CD1c-positive myeloid dendritic cell (primary cell): ENCODE measurements around the gene TRIM46.

Source experiments
- DNase-seq: peaks from one replicate; pipeline ENCODE4 v3.0.0-alpha.2; 2016; ENCODE audit errors: extremely low spot score

Gene TRIM46, protein sequence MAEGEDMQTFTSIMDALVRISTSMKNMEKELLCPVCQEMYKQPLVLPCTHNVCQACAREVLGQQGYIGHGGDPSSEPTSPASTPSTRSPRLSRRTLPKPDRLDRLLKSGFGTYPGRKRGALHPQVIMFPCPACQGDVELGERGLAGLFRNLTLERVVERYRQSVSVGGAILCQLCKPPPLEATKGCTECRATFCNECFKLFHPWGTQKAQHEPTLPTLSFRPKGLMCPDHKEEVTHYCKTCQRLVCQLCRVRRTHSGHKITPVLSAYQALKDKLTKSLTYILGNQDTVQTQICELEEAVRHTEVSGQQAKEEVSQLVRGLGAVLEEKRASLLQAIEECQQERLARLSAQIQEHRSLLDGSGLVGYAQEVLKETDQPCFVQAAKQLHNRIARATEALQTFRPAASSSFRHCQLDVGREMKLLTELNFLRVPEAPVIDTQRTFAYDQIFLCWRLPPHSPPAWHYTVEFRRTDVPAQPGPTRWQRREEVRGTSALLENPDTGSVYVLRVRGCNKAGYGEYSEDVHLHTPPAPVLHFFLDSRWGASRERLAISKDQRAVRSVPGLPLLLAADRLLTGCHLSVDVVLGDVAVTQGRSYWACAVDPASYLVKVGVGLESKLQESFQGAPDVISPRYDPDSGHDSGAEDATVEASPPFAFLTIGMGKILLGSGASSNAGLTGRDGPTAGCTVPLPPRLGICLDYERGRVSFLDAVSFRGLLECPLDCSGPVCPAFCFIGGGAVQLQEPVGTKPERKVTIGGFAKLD

DNA sequence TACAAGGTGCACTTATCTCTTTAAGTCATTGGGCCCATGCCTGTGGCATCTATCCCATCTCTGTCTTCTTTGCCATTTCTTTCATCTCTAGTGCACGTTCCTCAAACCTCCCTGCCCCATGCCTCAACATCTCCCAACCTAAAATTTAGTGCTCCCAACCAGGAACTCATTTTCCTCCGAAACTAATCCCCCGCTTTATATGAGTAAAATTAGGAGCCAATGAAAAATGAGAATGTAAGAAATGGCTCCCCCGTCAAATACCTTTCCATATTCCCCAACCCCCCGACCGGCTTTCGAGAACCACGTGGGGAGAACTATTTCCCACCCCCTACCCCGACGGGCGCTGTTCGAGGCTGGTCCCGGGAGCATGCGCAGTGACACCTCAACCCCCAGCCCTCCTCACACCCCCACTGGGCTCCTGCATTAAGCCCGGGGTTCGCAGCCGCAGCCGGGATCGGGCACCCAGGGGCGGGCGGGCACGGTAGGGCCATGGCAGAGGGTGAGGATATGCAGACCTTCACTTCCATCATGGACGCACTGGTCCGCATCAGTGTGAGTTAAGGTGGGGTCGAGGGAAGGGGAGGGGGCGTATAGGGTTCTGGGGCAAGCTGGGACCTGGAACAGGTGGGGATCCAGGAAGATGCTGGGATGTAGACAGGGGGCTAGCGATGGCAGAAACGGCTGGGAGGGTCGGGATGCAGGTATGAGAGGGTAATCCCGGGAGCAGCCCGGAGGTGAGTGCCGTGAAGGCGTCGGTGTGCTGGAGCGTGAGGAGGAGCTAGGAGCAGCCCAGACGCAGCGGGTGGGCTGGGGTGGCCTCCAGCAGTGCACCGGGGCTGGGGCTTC lies at the start of gene TRIM46:
TRIM46 (plus strand) TSS at position 372 of the 846 bp plus-strand sequence; CDS start at position 490, 118 bp downstream.
- peak; percentile 24 for DNase-seq

DNA sequence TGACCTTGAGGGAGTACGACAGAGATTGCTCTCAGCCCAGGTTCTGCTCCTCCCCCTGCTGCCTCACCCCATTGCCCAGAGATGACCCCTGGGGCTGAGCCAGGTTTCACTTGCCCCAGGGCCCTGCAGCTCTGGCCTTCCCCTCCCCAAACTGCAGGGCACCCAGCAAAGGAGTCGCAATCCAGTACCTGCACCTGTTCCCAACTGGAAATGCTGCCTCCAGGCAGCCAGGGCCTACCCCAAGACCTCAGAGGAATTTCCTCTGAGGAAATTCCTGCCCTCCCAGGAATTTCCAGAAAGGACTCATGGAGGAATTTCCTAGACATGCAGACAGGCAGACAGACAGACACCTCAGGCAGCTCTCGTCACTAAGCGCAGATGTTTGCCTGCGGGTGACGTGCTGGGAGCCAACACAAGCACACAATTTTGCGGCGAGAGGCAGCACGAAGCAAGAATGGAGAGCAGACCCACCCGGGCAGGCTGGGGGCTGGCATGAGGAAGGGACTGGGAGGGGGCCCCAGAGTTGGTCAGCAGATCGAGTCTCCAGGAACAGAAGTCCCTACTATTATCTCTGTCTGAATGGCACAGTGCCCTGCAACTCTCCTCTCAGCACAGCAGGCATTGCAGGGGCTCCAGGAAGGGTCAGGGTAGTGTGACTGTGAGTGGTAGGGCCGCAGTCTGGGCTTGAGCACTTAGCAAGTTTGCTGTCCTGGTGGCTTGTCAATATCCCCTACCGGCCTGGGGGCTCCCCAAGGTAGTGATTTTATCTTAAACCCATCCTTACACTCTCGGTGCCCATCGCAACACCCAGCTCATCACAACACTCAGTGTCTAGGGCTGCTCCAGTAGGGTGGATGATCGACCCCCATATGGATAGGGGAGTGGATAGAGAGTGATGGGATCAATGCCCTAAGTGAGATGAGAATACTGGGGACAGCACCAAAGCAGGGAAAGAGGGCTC lies 48.9 kb upstream of the TRIM46 start:
- DNase-seq: no peak

DNA sequence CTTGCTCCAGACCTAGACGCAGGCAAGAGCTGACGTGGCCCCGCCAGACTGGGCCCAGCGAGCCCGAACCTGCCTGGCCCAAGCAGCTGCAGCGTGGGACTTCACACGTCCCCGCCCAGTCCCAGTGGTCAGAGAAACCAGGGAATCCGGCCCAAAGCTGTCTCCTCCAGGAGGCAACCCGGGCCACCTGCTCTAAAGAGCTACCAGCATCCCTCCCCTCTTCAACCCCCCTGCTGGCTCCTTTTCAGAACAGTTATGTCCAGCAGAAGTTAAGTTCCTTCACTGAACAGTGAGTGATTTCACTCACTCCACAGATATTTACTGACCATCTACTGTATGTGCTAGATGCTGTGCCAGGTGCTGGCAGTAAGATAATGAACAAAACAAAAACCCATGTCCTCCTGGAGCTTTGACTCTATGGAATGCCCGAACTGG lies 48.1 kb upstream of the TRIM46 start:
- no peak for DNase-seq

DNA sequence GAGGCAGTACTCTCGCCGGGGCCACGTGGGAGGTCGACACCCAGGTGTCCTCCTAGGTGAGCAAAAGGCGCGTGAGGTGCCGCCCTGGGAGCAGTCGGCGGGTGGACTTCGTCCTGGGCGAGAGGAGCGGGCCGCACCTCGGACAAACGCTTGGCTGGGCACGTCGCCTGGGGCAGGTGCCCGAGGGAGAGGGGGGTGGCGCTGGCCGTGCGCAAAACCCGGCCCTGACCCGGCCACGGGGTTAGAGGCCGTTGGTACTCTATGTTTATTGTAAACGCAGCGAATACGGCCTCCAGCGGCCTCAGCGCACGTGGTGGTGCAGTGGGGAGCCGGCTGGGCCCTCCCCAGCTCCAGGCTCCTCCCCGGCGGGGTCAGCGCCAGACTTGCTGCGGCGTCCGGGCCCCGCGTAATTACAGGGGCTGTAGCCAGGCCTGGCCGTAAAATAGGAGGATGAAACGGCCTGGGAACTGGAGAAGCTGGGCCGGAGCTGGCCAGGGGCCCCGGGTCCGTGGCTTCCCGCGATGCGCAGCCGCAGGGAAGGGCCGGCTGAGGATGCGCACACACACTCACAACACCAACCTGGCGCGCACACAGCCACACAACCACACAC lies 47.6 kb upstream of the TRIM46 start:
- DNase-seq: no peak

DNA sequence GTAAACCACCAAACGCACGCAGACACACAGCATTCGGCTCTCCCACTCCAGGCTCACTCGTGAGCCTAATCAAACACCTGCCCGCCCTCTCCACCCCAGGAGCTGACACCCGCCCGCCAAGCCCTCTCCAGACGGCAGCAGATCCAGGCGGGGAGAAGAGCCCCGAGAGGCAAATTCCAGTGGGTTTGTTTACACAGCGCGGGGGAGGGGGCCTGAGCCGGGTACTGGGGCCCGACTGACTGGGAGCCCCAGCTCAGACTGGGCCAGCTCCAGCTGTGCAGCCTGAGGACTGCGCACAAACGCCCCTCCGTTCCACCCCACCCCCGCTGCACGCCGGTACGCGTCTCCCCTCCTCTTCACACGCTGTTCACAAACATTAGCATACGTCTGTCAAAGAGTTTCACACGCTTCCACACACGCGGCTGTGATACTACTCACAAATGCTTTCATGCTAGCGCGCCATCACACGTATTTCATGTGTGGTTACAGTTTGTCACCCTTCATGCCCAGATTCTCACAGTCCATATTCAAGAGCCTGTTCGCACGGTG lies 47.0 kb upstream of the TRIM46 start:
- peak; percentile 57 for DNase-seq

DNA sequence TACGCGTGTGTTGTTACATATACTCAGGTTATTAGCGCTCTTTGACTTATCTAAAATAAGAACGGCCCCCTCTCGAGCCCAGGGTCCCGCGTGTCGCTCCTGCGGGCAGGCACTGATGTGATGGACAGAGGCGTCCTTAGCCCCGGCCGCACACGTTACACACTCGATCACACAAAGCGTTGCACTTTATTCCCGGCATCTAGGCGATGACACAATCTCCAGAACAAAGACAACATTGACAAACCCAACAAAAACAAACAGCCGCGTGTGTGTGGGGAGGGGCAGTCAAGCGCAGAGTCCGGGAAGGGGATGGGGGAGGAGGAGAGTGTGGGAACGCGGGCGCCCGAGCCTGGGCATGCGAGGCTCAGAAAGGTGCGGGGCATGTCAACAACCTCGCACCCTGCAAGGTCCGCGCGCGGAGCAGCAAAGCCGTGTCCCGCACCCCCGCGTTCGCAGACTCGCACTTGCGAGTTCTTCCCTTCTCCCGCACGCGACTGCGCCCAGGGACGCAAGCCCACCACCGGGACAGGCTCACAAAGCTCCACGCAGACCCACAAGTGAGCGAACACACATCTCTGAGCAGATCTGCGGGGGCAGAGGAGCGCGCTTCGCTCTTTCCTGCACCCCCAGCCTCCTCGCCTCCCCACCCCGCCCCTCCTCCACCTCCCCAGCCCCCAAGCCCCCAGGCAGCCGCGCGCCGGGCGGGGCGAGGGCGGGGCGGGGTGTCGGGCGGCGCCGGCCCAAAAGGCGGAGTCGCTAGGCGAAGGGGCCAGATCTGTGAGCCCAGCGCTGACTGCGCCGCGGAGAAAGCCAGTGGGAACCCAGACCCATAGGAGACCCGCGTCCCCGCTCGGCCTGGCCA lies 46.3 kb upstream of the TRIM46 start, which contains the start of gene EFNA1:
EFNA1 (plus strand) TSS at position 772 of the 862 bp plus-strand sequence. CDS start 102 bp downstream, outside the sequence.
- DNase-seq: peak; percentile 53

DNA sequence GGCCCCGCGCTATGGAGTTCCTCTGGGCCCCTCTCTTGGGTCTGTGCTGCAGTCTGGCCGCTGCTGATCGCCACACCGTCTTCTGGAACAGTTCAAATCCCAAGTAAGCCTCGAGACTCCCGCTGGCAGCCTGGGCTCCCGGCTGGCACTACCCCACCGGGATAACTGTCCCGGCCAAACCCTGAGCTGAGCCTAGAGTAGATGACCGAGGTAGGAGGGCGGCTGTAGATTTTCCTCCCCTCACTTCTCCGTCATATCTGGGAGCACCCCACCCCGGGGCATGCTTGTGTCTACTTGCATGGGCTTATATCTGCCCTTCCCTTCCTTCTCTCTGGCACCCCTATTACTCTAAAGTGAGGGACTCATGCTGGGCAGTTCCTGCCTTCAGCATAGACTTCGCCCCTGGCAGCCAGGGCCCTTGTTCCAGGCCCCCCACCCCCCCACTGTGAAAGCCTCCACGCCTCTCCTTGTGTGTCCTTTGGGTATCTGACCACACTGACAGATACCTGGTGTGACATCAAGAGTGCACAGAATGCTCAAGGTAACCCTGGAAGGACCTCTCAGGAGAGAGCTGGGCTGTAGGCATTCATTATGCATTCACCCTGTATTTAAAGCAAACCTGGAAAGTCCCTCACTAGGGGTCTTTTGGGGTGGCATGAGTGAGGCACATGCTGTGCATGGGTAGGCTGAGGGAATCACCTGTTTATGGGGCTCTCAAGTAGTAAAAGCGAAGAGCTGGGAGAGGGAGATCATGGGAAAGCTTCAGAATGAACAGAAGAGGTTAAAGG lies 45.5 kb upstream of the TRIM46 start:
- no peak for DNase-seq

DNA sequence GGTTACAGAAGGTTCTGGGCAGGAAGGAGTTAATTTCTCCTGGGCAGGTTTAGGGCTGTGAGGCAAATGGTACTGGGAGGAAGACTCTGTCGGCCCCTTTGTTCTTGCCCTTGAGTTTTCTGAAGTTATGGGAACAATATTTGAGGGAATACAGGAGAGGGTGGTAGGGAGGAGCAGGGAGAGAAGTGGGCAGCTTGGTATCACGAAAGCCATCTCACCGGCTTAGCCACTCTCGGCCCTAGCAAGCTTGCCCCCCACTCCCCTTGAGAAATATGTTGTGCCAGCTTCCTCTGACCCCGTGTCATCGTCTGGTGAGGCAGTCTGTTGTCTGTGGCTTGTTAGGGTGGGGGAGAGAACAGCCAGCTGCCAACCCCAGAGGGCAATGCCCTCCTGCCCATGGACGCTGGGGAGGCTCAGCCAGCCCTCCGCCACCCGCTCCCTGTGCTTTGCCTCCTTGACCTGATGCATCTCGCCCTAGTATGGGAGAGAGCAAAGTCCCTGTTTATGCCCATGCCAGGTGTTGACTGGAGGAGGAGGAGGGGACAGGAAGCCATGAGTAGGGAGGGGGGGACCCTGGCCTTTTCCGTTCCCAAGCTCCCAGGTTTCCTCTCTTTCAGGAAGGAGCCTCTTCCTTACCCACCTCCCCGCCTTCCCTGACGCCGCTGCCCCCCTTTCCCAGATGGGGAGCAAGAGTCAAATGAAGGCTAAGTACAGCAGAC lies 44.7 kb upstream of the TRIM46 start:
- DNase-seq: peak; percentile 33

DNA sequence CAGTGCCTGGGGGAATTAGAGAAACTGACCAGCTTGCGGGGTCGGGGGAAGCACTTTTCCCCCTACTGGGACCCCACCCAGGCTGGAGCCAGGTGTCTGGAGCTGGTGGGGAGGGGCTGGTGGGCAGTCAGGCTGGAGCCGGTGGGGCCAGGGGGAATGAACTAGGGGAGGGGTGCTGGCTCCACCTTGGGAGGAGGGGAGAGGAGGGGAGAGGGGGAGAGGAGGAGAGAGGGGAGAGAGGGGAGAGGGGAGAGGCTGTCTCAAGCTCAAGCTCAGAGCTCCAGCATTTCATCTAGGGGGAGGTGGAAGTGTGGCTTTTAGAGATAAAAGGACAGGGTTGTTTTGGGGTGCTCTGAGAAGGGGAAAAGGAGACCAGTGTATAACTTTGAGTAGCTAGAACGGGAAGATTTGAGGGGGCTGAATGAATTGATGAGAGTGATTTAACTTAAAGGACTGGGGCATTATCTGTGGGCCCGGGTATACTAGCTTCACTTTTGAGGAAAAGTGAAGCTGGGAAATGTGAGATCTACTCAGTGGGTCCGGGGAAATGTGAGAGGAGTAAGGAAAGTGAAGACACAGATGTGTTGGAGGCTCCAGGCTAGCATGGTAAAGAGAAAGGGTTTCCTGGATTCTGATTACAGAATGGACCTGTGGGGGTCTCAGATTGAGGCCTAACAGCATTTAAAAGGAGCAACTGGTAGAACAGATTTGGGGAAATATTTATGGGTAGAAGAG lies 43.2 kb upstream of the TRIM46 start:
- no peak for DNase-seq

DNA sequence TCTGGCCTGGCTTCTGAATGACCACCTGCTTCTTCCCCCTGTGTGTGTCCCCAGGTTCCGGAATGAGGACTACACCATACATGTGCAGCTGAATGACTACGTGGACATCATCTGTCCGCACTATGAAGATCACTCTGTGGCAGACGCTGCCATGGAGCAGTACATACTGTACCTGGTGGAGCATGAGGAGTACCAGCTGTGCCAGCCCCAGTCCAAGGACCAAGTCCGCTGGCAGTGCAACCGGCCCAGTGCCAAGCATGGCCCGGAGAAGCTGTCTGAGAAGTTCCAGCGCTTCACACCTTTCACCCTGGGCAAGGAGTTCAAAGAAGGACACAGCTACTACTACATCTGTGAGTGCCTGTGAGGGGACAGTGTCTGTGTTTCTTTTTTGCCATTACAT lies 42.4 kb upstream of the TRIM46 start:
- no peak for DNase-seq

DNA sequence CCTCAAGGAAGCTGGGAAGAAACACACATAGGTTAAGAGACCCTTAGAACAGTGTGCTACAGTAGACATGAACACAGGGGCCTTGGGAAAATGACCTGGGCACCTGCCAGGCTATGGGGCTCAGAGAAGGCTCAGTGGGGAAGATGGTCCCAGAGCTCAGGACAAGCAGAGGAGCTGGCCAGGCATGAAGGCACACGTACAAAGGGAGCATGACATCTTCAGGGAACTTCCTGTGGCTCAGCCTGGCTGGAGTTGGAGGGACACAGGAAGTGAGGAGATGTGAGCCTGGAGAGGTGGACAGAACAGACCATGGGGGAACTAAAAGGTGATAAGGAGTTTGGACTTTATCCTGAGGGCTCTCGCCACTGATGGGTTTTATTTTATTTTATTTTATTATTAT lies 41.8 kb upstream of the TRIM46 start:
- DNase-seq: no peak

DNA sequence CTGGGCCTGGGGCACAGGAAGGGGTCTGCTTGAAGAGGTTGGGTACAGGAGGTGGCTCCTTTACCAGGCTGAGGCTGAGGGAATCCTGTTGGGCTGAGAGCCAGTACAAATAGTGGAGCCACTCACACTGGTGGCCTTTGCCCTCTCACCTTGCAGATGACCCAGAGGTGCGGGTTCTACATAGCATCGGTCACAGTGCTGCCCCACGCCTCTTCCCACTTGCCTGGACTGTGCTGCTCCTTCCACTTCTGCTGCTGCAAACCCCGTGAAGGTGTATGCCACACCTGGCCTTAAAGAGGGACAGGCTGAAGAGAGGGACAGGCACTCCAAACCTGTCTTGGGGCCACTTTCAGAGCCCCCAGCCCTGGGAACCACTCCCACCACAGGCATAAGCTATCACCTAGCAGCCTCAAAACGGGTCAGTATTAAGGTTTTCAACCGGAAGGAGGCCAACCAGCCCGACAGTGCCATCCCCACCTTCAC lies 39.8 kb upstream of the TRIM46 start:
- no peak for DNase-seq

DNA sequence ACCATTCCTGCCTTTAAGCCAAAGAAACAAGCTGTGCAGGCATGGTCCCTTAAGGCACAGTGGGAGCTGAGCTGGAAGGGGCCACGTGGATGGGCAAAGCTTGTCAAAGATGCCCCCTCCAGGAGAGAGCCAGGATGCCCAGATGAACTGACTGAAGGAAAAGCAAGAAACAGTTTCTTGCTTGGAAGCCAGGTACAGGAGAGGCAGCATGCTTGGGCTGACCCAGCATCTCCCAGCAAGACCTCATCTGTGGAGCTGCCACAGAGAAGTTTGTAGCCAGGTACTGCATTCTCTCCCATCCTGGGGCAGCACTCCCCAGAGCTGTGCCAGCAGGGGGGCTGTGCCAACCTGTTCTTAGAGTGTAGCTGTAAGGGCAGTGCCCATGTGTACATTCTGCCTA lies 39.3 kb upstream of the TRIM46 start:
- no peak for DNase-seq

DNA sequence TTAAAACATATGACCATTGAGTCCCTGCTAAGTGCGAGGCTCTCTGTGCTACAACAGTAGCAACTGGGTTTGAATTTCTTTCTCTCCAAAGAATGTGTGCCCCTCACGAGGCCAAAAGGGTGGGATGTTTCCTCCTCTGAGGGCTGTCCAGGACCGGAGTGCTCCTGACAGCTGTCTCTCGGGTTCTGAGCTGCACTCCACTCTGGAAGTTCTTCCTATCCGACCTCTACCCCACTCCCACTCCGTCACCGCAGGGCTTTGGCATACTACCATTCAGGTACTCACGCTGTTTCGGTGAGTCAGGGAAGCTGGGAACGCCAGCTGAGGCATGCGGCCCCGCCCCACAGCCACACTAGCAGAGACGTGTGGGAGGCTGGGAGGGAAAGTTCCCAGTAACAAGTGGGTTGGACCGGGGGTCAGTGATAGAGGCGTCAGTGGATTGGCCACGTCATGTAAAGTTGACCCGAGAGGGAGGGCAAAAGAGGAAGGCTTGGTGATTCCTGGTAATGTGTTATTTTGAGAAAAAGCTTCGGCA lies 38.7 kb upstream of the TRIM46 start:
- DNase-seq: peak; percentile 98

DNA sequence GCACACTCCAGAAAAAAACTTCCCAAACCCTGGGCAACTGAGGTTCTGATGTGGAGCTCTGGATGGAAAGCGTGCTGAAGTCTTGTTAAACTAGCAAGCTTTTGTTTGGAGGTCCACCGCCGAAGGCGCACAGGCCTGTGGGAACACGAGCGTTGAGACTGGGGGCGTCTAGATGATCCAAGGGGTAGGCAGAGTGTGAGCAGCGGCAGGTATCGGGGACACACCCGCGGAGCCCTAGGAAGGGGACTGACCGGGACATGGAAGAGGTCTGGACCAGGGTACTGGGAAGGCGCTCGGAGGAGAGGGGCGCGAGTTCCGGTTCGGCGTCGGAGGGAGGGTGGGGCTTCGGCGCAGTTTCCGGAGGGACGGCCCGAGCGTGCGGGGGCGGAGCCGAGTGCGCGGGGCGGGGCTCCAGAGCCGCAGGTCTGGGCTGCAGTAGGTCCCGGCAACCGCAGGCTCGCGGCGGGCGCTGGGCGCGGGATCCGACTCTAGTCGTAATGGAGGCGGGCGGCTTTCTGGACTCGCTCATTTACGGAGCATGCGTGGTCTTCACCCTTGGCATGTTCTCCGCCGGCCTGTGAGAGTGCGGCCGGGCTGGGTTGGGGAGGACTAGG lies 38.1 kb upstream of the TRIM46 start, which contains the start of gene SLC50A1:
SLC50A1 (plus strand) TSS at position 438 of the 614 bp plus-strand sequence; CDS start at position 498, 60 bp downstream.
- DNase-seq: peak; percentile 98

DNA sequence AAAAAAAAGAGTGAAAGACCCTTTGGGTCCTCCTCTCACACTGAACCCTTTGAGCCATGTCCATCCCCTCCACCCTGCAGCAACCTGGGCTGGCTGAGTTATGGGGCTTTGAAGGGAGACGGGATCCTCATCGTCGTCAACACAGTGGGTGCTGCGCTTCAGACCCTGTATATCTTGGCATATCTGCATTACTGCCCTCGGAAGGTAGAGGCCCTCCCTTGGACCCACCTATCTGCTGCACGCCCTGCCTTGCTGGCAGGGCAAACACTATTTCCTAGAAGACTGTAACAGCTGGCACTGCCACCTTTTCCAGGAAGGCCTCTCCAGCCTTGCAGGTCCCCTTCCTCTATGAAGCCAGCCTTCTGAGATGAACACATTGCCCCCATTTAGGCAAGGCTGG lies 36.9 kb upstream of the TRIM46 start:
- DNase-seq: peak; percentile 16
